Measurements from ENCODE around the gene ADD1. TPM values are rescaled to one million over a fixed set of nuclear protein-coding genes. Genes with fewer than 3 reads are reported as not detected.

Gene ADD1
- total RNA-seq, 1 experiment from 2014 or later, result 62.5 TPM

- H3K36me3 ChIP-seq, result no peaks in the 10 kb centered on the region; the same call in 1 of the 2 replicates
- no peak overlapping the region for H3K4me3 ChIP-seq
- no peaks in the 10 kb centered on the region for H3K9me3 ChIP-seq
- no peak for DNase-seq
- H3K27me3 ChIP-seq, result no peaks in the 10 kb centered on the region
These were observed 15.5 kb upstream of the ADD1 start for GRCh38 chr4:2827874-2828751.

GRCh38 chr4:2828758-2829181 lies 14.9 kb upstream of the ADD1 start:
- Histone ChIP-seq H3K9me3 (no peaks in the 10 kb centered on the region), H3K4me3 (no peak overlapping the region), H3K36me3 (no peaks in the 10 kb centered on the region; the same call in 1 of the 2 replicates), H3K27me3 (no peaks in the 10 kb centered on the region)
- no peak for DNase-seq

- Histone ChIP-seq H3K27me3 (no peaks in the 10 kb centered on the region), H3K36me3 (no peaks in the 10 kb centered on the region; the same call in 1 of the 2 replicates), H3K9me3 (no peaks in the 10 kb centered on the region), H3K4me3 (no peak overlapping the region)
- DNase-seq, result no peak
These were observed 14.2 kb upstream of the ADD1 start for GRCh38 chr4:2829321-2829932.

GRCh38 chr4:2829933-2830451 lies 13.7 kb upstream of the ADD1 start:
- no peaks in the 10 kb centered on the region for H3K36me3 ChIP-seq
- H3K9me3 ChIP-seq, result no peaks in the 10 kb centered on the region
- H3K27me3 ChIP-seq, result no peaks in the 10 kb centered on the region
- DNase-seq, result no peak
- H3K4me3 ChIP-seq, result no peak overlapping the region

- Histone ChIP-seq H3K4me3 (no peak overlapping the region), H3K36me3 (no peaks in the 10 kb centered on the region), H3K9me3 (no peaks in the 10 kb centered on the region), H3K27me3 (no peaks in the 10 kb centered on the region)
- DNase-seq, result no peak
These were observed 12.7 kb upstream of the ADD1 start for GRCh38 chr4:2830632-2831610.

GRCh38 chr4:2831611-2832308 lies 11.9 kb upstream of the ADD1 start:
- no peak for DNase-seq
- no peaks in the 10 kb centered on the region for H3K27me3 ChIP-seq

GRCh38 chr4:2832309-2832980 lies 11.2 kb upstream of the ADD1 start:
- no peaks in the 10 kb centered on the region for H3K27me3 ChIP-seq
- H3K4me3 ChIP-seq, result no peak overlapping the region
- H3K9me3 ChIP-seq, result no peaks in the 10 kb centered on the region
- DNase-seq, result no peak
- no peaks in the 10 kb centered on the region for H3K36me3 ChIP-seq

More at GRCh38 chr4:2831611-2832308, 11.9 kb upstream of the ADD1 start:
- Histone ChIP-seq H3K4me3 (no peak overlapping the region), H3K9me3 (no peaks in the 10 kb centered on the region), H3K36me3 (no peaks in the 10 kb centered on the region)

- H3K9me3 ChIP-seq, result no peaks in the 10 kb centered on the region
- H3K4me3 ChIP-seq, result no peak overlapping the region
- no peaks in the 10 kb centered on the region for H3K36me3 ChIP-seq
- no peaks in the 10 kb centered on the region for H3K27me3 ChIP-seq
- DNase-seq, result no peak
These were observed 10.5 kb upstream of the ADD1 start for GRCh38 chr4:2832981-2833670.

- H3K9me3 ChIP-seq, result no peaks in the 10 kb centered on the region
- DNase-seq, result no peak
These were observed 10.0 kb upstream of the ADD1 start for GRCh38 chr4:2833671-2834000.

GRCh38 chr4:2834001-2834921 lies 9.4 kb upstream of the ADD1 start:
- no peaks in the 10 kb centered on the region for H3K36me3 ChIP-seq

More at GRCh38 chr4:2833671-2834000, 10.0 kb upstream of the ADD1 start:
- Histone ChIP-seq H3K27me3 (no peaks in the 10 kb centered on the region), H3K36me3 (no peaks in the 10 kb centered on the region), H3K4me3 (no peak overlapping the region)

GRCh38 chr4:2835978-2836377 lies 7.7 kb upstream of the ADD1 start:
- Histone ChIP-seq H3K4me3 (no peak overlapping the region), H3K27me3 (no peaks in the 10 kb centered on the region), H3K9me3 (no peaks in the 10 kb centered on the region), H3K36me3 (no peaks in the 10 kb centered on the region)
- DNase-seq, result no peak

More at GRCh38 chr4:2834001-2834921, 9.4 kb upstream of the ADD1 start:
- DNase-seq, result no peak
- H3K9me3 ChIP-seq, result no peaks in the 10 kb centered on the region
- no peaks in the 10 kb centered on the region for H3K27me3 ChIP-seq
- no peak overlapping the region for H3K4me3 ChIP-seq

GRCh38 chr4:2836391-2836859 lies 7.2 kb upstream of the ADD1 start:
- no peaks in the 10 kb centered on the region for H3K9me3 ChIP-seq
- no peak for DNase-seq

GRCh38 chr4:2837110-2837903 lies 6.3 kb upstream of the ADD1 start:
- no peak overlapping the region for H3K4me3 ChIP-seq

More at GRCh38 chr4:2836391-2836859, 7.2 kb upstream of the ADD1 start:
- no peaks in the 10 kb centered on the region for H3K36me3 ChIP-seq
- H3K27me3 ChIP-seq, result no peaks in the 10 kb centered on the region
- no peak overlapping the region for H3K4me3 ChIP-seq

More at GRCh38 chr4:2837110-2837903, 6.3 kb upstream of the ADD1 start:
- no peaks in the 10 kb centered on the region for H3K27me3 ChIP-seq
- no peaks in the 10 kb centered on the region for H3K36me3 ChIP-seq
- H3K9me3 ChIP-seq, result no peaks in the 10 kb centered on the region
- DNase-seq, result no peak
